ENCODE measurements around the gene LRRC4. TPM values are rescaled to one million over a fixed set of nuclear protein-coding genes. Genes with fewer than 3 reads are reported as not detected.
A peak's percentile ranks its signal among the peaks of the same experiment; 100 is the strongest.

LRRC4 gene
- total RNA-seq, 2 donors from 2014 or later: 0.51 TPM; not detected in 1

DNA sequence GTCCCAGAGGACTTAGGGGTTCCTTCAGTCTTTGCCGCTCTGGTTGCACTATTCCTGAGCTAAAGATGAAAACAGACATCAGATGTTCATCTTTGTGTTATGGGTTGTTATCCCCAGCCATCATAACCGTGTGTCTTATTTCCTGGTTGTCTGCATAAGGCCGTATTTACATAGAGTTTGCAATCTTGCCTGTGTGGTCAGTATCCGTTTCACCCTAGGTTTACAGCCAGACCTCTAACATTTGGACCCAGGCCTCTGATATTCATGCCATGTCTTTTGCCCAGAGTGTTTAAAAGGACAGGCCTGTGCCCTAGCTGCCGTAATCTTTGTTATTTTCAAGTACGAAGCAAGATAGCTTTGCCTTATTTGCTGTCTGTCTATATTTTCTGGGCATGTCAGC, 26.6 kb downstream of the LRRC4 start:
- Mint-ChIP-seq H3K9me3 (no peaks in the 10 kb centered on the region), H3K36me3 (peaks cover 0 to 5% of the 10 kb centered on the region in 2 donors), H3K27ac (peak overlapping the region in 1 of 2 donors; percentile 21)
- ATAC-seq: no peak
- DNase-seq (ENCODE audit: low spot score in 2 of 2): no peak

- no peak for DNase-seq (ENCODE audit: low spot score in 2 of 2)
- Mint-ChIP-seq H3K9me3 (no peaks in the 10 kb centered on the region), H3K27ac (peak overlapping the region in 1 of 2 donors; percentile 21), H3K36me3 (peaks cover 0 to 5% of the 10 kb centered on the region in 2 donors)
- ATAC-seq: peak in 1 of 2 donors; percentile 31
Observed at GRCh38 chr7:128003787-128004186, 27.4 kb downstream of the LRRC4 start.

DNA sequence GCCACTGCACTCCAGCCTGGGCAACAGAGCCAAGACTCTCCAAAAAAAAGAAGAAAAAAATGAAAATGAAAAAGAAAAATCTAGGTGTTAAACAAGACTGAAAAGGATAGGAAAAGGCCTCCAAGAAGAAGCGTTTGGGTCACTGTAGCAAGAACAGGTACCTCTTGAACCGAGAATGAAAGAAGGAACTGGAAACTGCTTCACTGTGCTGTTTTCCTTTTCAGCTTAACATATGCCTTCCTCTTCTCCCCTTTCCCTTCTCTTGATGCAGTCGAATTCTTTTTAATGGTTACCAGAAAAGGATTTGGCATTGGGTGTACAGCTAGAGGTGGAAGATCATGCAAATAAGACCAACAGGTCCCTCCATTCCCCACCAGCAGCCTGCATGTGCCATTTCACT, 28.1 kb downstream of the LRRC4 start:
- Mint-ChIP-seq H3K27ac (no peak overlapping the region), H3K36me3 (peaks cover 0 to 5% of the 10 kb centered on the region in 2 donors), H3K9me3 (no peaks in the 10 kb centered on the region)
- ATAC-seq (no peak), DNase-seq (ENCODE audit: low spot score in 2 of 2) (no peak)

- Mint-ChIP-seq H3K36me3 (peaks cover 0 to 10% of the 10 kb centered on the region in 2 donors), H3K27ac (no peak overlapping the region), H3K9me3 (no peaks in the 10 kb centered on the region)
- no peak for ATAC-seq
- no peak for DNase-seq (ENCODE audit: low spot score in 2 of 2)
Observed at GRCh38 chr7:128000854-128001265, 30.4 kb downstream of the LRRC4 start.

- H3K9me3 Mint-ChIP-seq: no peaks in the 10 kb centered on the region
- DNase-seq (ENCODE audit: low spot score in 2 of 2) (no peak), ATAC-seq (no peak)
- peaks cover 0 to 10% of the 10 kb centered on the region in 2 donors for H3K36me3 Mint-ChIP-seq
- H3K27ac Mint-ChIP-seq: no peak overlapping the region
Observed at GRCh38 chr7:128000048-128000447, 31.2 kb downstream of the LRRC4 start.

DNA sequence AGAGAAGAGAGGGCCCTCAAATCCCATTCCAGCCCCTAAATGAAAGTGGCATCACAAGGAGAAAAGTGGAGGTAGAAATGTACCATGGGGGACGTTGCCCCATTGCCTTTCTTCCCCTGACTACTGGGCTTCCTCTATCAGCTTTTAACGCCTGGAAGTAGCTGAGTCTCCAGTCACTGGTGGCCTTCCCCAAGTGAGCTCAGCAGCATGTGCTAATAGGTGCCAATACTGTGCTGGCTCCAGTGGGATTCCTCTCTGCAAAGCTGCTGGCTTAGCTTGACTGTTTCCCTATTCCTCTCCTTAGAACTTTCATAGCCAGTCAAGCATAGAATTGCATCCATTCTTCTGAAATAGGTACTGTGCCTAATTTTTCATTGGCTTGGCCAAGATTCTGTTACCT, 32.6 kb downstream of the LRRC4 start:
- Mint-ChIP-seq H3K9me3 (no peaks in the 10 kb centered on the region), H3K27ac (no peak overlapping the region), H3K36me3 (peaks cover 0 to 18% of the 10 kb centered on the region in 2 donors)
- DNase-seq (ENCODE audit: low spot score in 2 of 2) (no peak), ATAC-seq (no peak)

DNA sequence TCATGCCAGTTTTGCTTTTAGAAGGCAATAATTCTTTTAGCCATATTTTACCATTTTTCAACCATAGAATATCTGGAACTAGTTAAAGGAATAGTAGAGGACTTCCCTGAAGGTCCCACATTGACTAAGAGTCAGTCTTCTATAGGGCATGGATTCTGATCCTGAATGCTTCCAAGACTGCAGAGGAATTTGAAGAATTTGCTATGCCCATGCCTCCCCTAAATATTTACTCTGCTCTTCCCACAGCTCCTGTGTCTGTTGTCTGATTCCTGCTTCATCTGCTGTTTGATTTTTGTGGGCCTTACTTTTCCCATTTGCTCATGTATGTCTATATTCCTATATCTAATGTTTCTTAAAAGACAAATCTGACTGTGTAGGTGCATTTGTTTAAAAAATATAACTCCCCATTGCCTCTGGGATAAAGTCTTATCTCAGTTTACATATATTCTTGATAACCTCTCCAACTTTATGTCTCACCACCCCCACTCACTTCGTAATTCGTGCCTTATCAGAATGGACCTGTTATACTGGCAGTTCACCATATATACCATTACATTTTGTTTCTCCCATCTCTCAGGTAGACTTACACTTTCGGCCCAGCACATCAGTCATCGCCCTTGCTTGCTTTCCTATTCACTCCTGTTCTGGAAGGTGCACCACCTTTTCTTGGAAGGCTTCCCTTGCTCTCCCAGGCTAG, 33.9 kb downstream of the LRRC4 start:
- Mint-ChIP-seq H3K9me3 (no peaks in the 10 kb centered on the region), H3K36me3 (peaks cover 0 to 21% of the 10 kb centered on the region in 2 donors), H3K27ac (no peak overlapping the region)
- ATAC-seq (no peak), DNase-seq (ENCODE audit: low spot score in 2 of 2) (no peak)

DNA sequence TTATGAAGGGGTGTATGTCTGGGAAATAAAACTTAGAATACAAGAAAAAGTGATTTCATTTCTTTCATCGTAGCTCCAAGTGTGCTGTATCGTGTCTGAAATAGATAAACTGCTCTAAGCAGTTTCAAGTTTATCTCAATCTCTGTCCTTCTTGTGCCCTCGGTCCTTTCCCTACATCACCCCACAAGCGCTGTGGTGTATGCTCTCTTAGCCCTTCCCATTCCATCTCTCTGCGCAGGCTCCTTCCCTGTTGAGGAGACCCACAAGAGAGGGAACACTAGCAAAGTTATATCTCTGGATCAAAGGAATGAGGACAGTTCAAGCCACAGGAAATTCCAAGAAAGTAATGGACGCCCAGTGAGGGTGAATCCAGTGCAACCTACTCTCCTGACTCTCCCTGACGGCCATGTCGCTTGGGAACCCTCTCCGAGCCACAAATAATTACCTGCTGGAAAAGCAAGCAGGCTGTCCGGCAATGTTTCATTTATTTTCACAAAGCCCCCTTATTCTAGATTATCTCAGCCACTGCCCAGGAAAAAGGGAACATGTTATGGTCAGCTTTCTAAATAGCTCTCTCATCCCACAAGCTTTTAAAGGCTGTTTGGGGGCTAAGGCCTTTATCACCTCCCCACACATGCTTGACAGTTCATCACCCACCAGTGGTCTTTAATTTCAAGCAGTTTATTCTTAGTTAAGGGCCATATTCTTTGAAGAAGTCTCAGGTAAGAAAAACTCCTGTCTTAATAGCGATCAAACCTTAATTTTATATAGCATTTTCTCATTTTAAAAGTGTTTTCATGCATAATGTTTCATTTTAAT, 34.8 kb downstream of the LRRC4 start:
- H3K27ac Mint-ChIP-seq: no peak overlapping the region
- DNase-seq (ENCODE audit: low spot score in 2 of 2): no peak
- ATAC-seq: no peak
- H3K36me3 Mint-ChIP-seq: peaks cover 2 to 21% of the 10 kb centered on the region in 2 donors
- H3K9me3 Mint-ChIP-seq: no peaks in the 10 kb centered on the region

DNA sequence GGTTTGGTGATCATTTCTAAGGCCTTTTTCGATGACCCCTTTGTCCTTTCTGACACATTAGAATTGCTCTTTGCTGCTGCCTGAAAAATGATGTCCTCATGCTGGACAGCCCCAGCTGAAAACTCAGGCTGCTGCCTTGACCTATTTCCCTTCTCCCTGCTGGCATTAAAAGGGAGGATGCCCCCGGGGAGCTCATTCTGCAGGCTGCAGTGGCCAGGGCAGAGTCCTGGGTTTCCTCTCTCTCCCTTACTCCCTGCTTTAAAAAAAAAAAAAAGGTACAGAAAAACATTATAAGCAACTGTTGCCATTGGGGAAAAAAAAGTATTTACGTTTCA, 35.4 kb downstream of the LRRC4 start:
- Mint-ChIP-seq H3K27ac (no peak overlapping the region), H3K36me3 (peaks cover 5 to 18% of the 10 kb centered on the region in 2 donors), H3K9me3 (no peaks in the 10 kb centered on the region)
- ATAC-seq (no peak), DNase-seq (ENCODE audit: low spot score in 2 of 2) (no peak)

- DNase-seq (ENCODE audit: low spot score in 2 of 2): no peak
- H3K36me3 Mint-ChIP-seq: peaks cover 5 to 16% of the 10 kb centered on the region in 2 donors
- no peaks in the 10 kb centered on the region for H3K9me3 Mint-ChIP-seq
- ATAC-seq: no peak
- H3K27ac Mint-ChIP-seq: no peak overlapping the region
Observed at GRCh38 chr7:127995156-127995880, 35.9 kb downstream of the LRRC4 start.

- no peak overlapping the region for H3K27ac Mint-ChIP-seq
- ATAC-seq (no peak), DNase-seq (ENCODE audit: low spot score in 2 of 2) (no peak)
- no peaks in the 10 kb centered on the region for H3K9me3 Mint-ChIP-seq
- H3K36me3 Mint-ChIP-seq: peaks cover 5 to 16% of the 10 kb centered on the region in 2 donors
Observed at GRCh38 chr7:127993987-127994386, 37.2 kb downstream of the LRRC4 start.

GRCh38 chr7:127993317-127993716, 37.9 kb downstream of the LRRC4 start:
- H3K9me3 Mint-ChIP-seq: no peaks in the 10 kb centered on the region
- no peak for DNase-seq (ENCODE audit: low spot score in 2 of 2)
- peaks cover 5 to 16% of the 10 kb centered on the region in 2 donors for H3K36me3 Mint-ChIP-seq
- no peak overlapping the region for H3K27ac Mint-ChIP-seq
- ATAC-seq: no peak

GRCh38 chr7:127988751-127989150, 42.5 kb downstream of the LRRC4 start:
- H3K36me3 Mint-ChIP-seq: peaks cover 4 to 5% of the 10 kb centered on the region in 2 donors
- H3K9me3 Mint-ChIP-seq: no peaks in the 10 kb centered on the region
- DNase-seq (ENCODE audit: low spot score in 2 of 2): no peak
- no peak overlapping the region for H3K27ac Mint-ChIP-seq
- no peak for ATAC-seq

GRCh38 chr7:127986581-127987521, 44.4 kb downstream of the LRRC4 start:
- no peak for ATAC-seq
- Mint-ChIP-seq H3K36me3 (peaks cover 5 to 7% of the 10 kb centered on the region in 2 donors), H3K27ac (peak overlapping the region in 1 of 2 donors; percentile 57), H3K9me3 (no peaks in the 10 kb centered on the region)
- no peak for DNase-seq (ENCODE audit: low spot score in 2 of 2)

GRCh38 chr7:127983804-127984332, 47.4 kb downstream of the LRRC4 start:
- DNase-seq (ENCODE audit: low spot score in 2 of 2) (no peak), ATAC-seq (peak; percentile 58 to 75)
- H3K27ac Mint-ChIP-seq: no peak overlapping the region
- peaks cover 5 to 18% of the 10 kb centered on the region in 2 donors for H3K36me3 Mint-ChIP-seq
- peaks cover 0 to 7% of the 10 kb centered on the region in 2 donors for H3K9me3 Mint-ChIP-seq

GRCh38 chr7:127981965-127982364, 49.3 kb downstream of the LRRC4 start:
- H3K9me3 Mint-ChIP-seq: peaks cover 14 to 22% of the 10 kb centered on the region in 2 donors
- no peak overlapping the region for H3K27ac Mint-ChIP-seq
- H3K36me3 Mint-ChIP-seq: peaks cover 21 to 37% of the 10 kb centered on the region in 2 donors
- ATAC-seq (no peak), DNase-seq (ENCODE audit: low spot score in 2 of 2) (no peak)
